Sigmoid colon (tissue), 7 donors: ENCODE measurements around the gene ZRSR2. TPM values are rescaled to one million over a fixed set of nuclear protein-coding genes. Genes with fewer than 3 reads are reported as not detected.

Experiments used
- DNase-seq: peaks from one replicate; pipeline ENCODE4 v3.0.0-alpha.2; 2019
- H3K27ac ChIP-seq, 4 donors: fragments of 200-600 bp; sonication (generic); one replicate each; pipeline ENCODE4 v1.5.1; 2016 to 2019; ENCODE audit warnings: mild to moderate bottlenecking in 1 of 4
- H3K27me3 ChIP-seq, 3 donors: fragments of 200-600 bp; sonication (generic); one replicate each; pipeline ENCODE4 v1.5.1; 2019; ENCODE audit warnings: mild to moderate bottlenecking in 1 of 3
- H3K36me3 ChIP-seq, 4 donors: fragments of 200-600 bp; sonication (generic); one replicate each; pipeline ENCODE4 v1.5.1; 2016 to 2019
- H3K4me1 ChIP-seq, 4 donors: fragments of 200-600 bp; sonication (generic); one replicate each; pipeline ENCODE4 v1.5.1; 2017 to 2019
- H3K4me3 ChIP-seq, 4 donors: fragments of 200-600 bp; sonication (generic); one replicate each; pipeline ENCODE4 v1.5.1; 2017 to 2019; ENCODE audit warnings: mild to moderate bottlenecking in 2 of 4, moderate library complexity in 1 of 4
- H3K9me3 ChIP-seq, 4 donors: fragments of 200-600 bp in 3 of 4; sonication (generic) in 3 of 4; one replicate each; pipeline versions ENCODE4 v1.5.1 to v1.6.1; 2013 to 2019
- CTCF ChIP-seq, 4 experiments: fragments of 450-650 bp in 3 of 4; fragments of 200-600 bp in 1 of 4; IDR thresholded peaks; one replicate each; pipeline ENCODE4 v1.5.1; 2016 to 2019; ENCODE audit warnings: antibody characterized with exemption in 4 of 4, mild to moderate bottlenecking in 3 of 4, moderate library complexity in 2 of 4
- EP300 ChIP-seq, 4 donors: sonication (generic); formaldehyde crosslinking; IDR thresholded peaks; one replicate each; pipeline ENCODE4 v1.6.1; 2017; ENCODE audit warnings: antibody characterized with exemption in 4 of 4
- POLR2A ChIP-seq, 2 donors: fragments of 450-650 bp; IDR thresholded peaks; one replicate each; pipeline ENCODE4 v1.6.1; 2016; ENCODE audit warnings: antibody characterized with exemption in 2 of 2, mild to moderate bottlenecking in 2 of 2, moderate library complexity in 2 of 2
- POLR2AphosphoS5 ChIP-seq, 4 donors: sonication (generic); formaldehyde crosslinking; IDR thresholded peaks; one replicate each; pipeline ENCODE4 v1.6.1; 2017; ENCODE audit warnings: antibody characterized with exemption in 4 of 4
- WGBS, 2 donors: extraction: QIAGEN DNeasy Blood & Tissue Kit; methylation state at CpG; one replicate each; pipeline ENCODE4 v1.1.7; 2013; 5-methylcytosine and 5-hydroxymethylcytosine counted together
- intact Hi-C: fragments of 100-400 bp; cut with DNase I; formaldehyde crosslinking; loops from one replicate; pipeline ENCODE4 v1.15.1; 2023
- polyA plus RNA-seq, 3 donors: library from polyadenylated mRNA; stranded (reverse); fragments of 200-250 nt; gene quantifications; one replicate each; pipeline ENCODE4 v1.2.3, GENCODE V29; 2013
- total RNA-seq, 4 donors: library from RNA; depleted of rRNA; stranded (reverse); fragments of >200 nt; gene quantifications; one replicate each; pipeline ENCODE4 v1.1.0, GENCODE V29; 2016
- donor health status: healthy with polysubstance abuse.
- donor health status: Bipolar disorder and iron deficiency.
- donor health status: healthy.

ZRSR2 gene
- total and polyA plus RNA-seq, 7 donors: 6.8 to 15.6 (median 12.6) TPM

- H3K36me3 ChIP-seq: peaks cover 0 to 24% (median 6%) of the 10 kb centered on the region in 4 donors
- H3K4me1 ChIP-seq: no peaks in the 10 kb centered on the region
- TF ChIP-seq POLR2AphosphoS5 (IDR thresholded peaks at IDR 0.05): no peak
- no peak for TF ChIP-seq POLR2A (IDR thresholded peaks at IDR 0.05)
- no peak for TF ChIP-seq CTCF (IDR thresholded peaks at IDR 0.05)
- no peak for TF ChIP-seq EP300 (IDR thresholded peaks at IDR 0.05)
- DNase-seq: no peak
- intact Hi-C loops: no loop called here
- H3K27ac ChIP-seq: no peak overlapping the region
- no peak overlapping the region for H3K4me3 ChIP-seq
- H3K9me3 ChIP-seq: no peaks in the 10 kb centered on the region
- H3K27me3 ChIP-seq: no peaks in the 10 kb centered on the region
- WGBS, 2 donors: 78 to 91% methylated on average over 6 of the region's 6 CpGs
Observed at GRCh38 chrX:15814771-15815365, 24.6 kb downstream of the ZRSR2 start.

GRCh38 chrX:15815779-15816437 lies 25.6 kb downstream of the ZRSR2 start:
- Histone ChIP-seq H3K27me3 (no peaks in the 10 kb centered on the region), H3K4me3 (no peak overlapping the region), H3K36me3 (peaks cover 0 to 31% (median 5%) of the 10 kb centered on the region in 4 donors), H3K27ac (no peak overlapping the region), H3K9me3 (no peaks in the 10 kb centered on the region), H3K4me1 (no peaks in the 10 kb centered on the region)
- TF ChIP-seq CTCF (IDR thresholded peaks at IDR 0.05): no peak
- TF ChIP-seq POLR2A (IDR thresholded peaks at IDR 0.05): no peak
- TF ChIP-seq POLR2AphosphoS5 (IDR thresholded peaks at IDR 0.05): no peak
- no peak for TF ChIP-seq EP300 (IDR thresholded peaks at IDR 0.05)
- intact Hi-C loops: no loop called here
- no peak for DNase-seq
- WGBS, 2 donors: 65 to 74% methylated on average over 10 of the region's 10 CpGs

GRCh38 chrX:15816438-15816809 lies 26.1 kb downstream of the ZRSR2 start:
- WGBS, 2 donors: 78 to 79% methylated on average over 1 of the region's 1 CpG

GRCh38 chrX:15816886-15817285 lies 26.6 kb downstream of the ZRSR2 start:
- intact Hi-C loops: no loop called here
- no peaks in the 10 kb centered on the region for H3K27me3 ChIP-seq
- no peaks in the 10 kb centered on the region for H3K9me3 ChIP-seq
- WGBS, 2 donors: 41 to 76% methylated on average over 4 of the region's 4 CpGs
- H3K27ac ChIP-seq: no peak overlapping the region
- no peaks in the 10 kb centered on the region for H3K4me1 ChIP-seq
- no peak for TF ChIP-seq POLR2AphosphoS5 (IDR thresholded peaks at IDR 0.05)
- no peak for TF ChIP-seq POLR2A (IDR thresholded peaks at IDR 0.05)
- no peak for TF ChIP-seq EP300 (IDR thresholded peaks at IDR 0.05)
- TF ChIP-seq CTCF (IDR thresholded peaks at IDR 0.05): no peak
- H3K4me3 ChIP-seq: no peak overlapping the region
- DNase-seq: no peak
- peaks cover 0 to 35% (median 5%) of the 10 kb centered on the region in 4 donors for H3K36me3 ChIP-seq

More at GRCh38 chrX:15816438-15816809, 26.1 kb downstream of the ZRSR2 start:
- DNase-seq: no peak
- Histone ChIP-seq H3K36me3 (peaks cover 0 to 36% (median 5%) of the 10 kb centered on the region in 4 donors), H3K9me3 (no peaks in the 10 kb centered on the region), H3K27me3 (no peaks in the 10 kb centered on the region), H3K4me1 (no peaks in the 10 kb centered on the region), H3K27ac (no peak overlapping the region), H3K4me3 (no peak overlapping the region)
- intact Hi-C loops: no loop called here
- no peak for TF ChIP-seq EP300 (IDR thresholded peaks at IDR 0.05)
- TF ChIP-seq CTCF (IDR thresholded peaks at IDR 0.05): no peak
- TF ChIP-seq POLR2AphosphoS5 (IDR thresholded peaks at IDR 0.05): no peak
- no peak for TF ChIP-seq POLR2A (IDR thresholded peaks at IDR 0.05)
